Measurements from ENCODE around the gene PKD1L1.
A peak's percentile ranks its signal among the peaks of the same experiment; 100 is the strongest.

The PKD1L1 gene

GRCh38 chr7:47896809-47897423 lies 51.4 kb downstream of the PKD1L1 start:
- DNase-seq = no peak

GRCh38 chr7:47895026-47895425 lies 53.2 kb downstream of the PKD1L1 start:
- no peak for DNase-seq

GRCh38 chr7:47893721-47894365 lies 54.4 kb downstream of the PKD1L1 start:
- no peak for DNase-seq

GRCh38 chr7:47893238-47893637 lies 55.0 kb downstream of the PKD1L1 start:
- peak in 1 of 3 donors; percentile 31 for DNase-seq

GRCh38 chr7:47890606-47891005 lies 57.7 kb downstream of the PKD1L1 start:
- DNase-seq = no peak

- DNase-seq = no peak
Measured at GRCh38 chr7:47890125-47890524, 58.1 kb downstream of the PKD1L1 start.

- DNase-seq = no peak
Measured at GRCh38 chr7:47889723-47890122, 58.5 kb downstream of the PKD1L1 start.

- no peak for DNase-seq
Measured at GRCh38 chr7:47888371-47889265, 59.6 kb downstream of the PKD1L1 start.

- DNase-seq = no peak
Measured at GRCh38 chr7:47887016-47887640, 61.1 kb downstream of the PKD1L1 start.

- DNase-seq = no peak
Measured at GRCh38 chr7:47885987-47886811, 62.1 kb downstream of the PKD1L1 start.

- DNase-seq = no peak
Measured at GRCh38 chr7:47885309-47885986, 62.8 kb downstream of the PKD1L1 start.

GRCh38 chr7:47884675-47885074 lies 63.6 kb downstream of the PKD1L1 start:
- no peak for DNase-seq

- peak in 2 of 3 donors; percentile 10 to 15 for DNase-seq
Measured at GRCh38 chr7:47882635-47883034, 65.6 kb downstream of the PKD1L1 start.

- DNase-seq = peak; percentile 54 to 65 (median 63)
Measured at GRCh38 chr7:47881256-47881655, 67.0 kb downstream of the PKD1L1 start.

- no peak for DNase-seq
Measured at GRCh38 chr7:47878662-47879061, 69.6 kb downstream of the PKD1L1 start.

- no peak for DNase-seq
Measured at GRCh38 chr7:47877336-47877735, 70.9 kb downstream of the PKD1L1 start.

- DNase-seq = no peak
Measured at GRCh38 chr7:47875998-47876744, 72.1 kb downstream of the PKD1L1 start.

GRCh38 chr7:47875406-47875805 lies 72.9 kb downstream of the PKD1L1 start:
- DNase-seq = no peak

- DNase-seq = no peak
Measured at GRCh38 chr7:47873762-47874161, 74.5 kb downstream of the PKD1L1 start.

GRCh38 chr7:47867286-47867685 lies 81.0 kb downstream of the PKD1L1 start:
- DNase-seq = no peak

- no peak for DNase-seq
Measured at GRCh38 chr7:47866120-47866519, 82.1 kb downstream of the PKD1L1 start.
